DND-41 (cell line): ENCODE data around the gene KERA.

Experiments used
- ATAC-seq: fragments of 200-7000 bp; cut with Tn5 transposase; 3 replicates; pipeline ENCODE4 v1.9.1; 2021; ENCODE audit warnings: low read depth; ENCODE audit not compliant: insufficient read depth
- DNase-seq: peaks from one replicate; pipeline ENCODE4 v3.0.0-alpha.2; 2020
- H2AFZ ChIP-seq: 2 replicates; pipeline ENCODE4 v1.6.0; 2012; ENCODE audit warnings: low read depth, low read length
- H3K27ac ChIP-seq: 2 replicates; pipeline ENCODE4 v1.5.1; 2012; ENCODE audit warnings: low read length, inconsistent platforms
- H3K27me3 ChIP-seq: fragments of 200-600 bp; sonication (generic); 2 replicates; pipeline ENCODE4 v1.6.0; 2012; ENCODE audit warnings: low read length, mild to moderate bottlenecking, inconsistent platforms; ENCODE audit not compliant: insufficient read depth, poor library complexity
- H3K36me3 ChIP-seq: 2 replicates; pipeline ENCODE4 v1.5.1; 2012; ENCODE audit warnings: low read length, inconsistent platforms; ENCODE audit not compliant: insufficient read depth
- H3K4me1 ChIP-seq: 2 replicates; pipeline ENCODE4 v1.5.1; 2012; ENCODE audit warnings: mild to moderate bottlenecking, low read length; ENCODE audit not compliant: insufficient read depth
- H3K4me2 ChIP-seq: 2 replicates; pipeline ENCODE4 v1.6.0; 2012; ENCODE audit warnings: mild to moderate bottlenecking, moderate library complexity, low read length, inconsistent platforms; ENCODE audit not compliant: insufficient read depth
- H3K4me3 ChIP-seq, 2 experiments: fragments of 200-600 bp in 1 of 2; shearing (Covaris generic) in 1 of 2; 2 replicates each; pipeline ENCODE4 v1.5.1; 2012 to 2016; ENCODE audit warnings: inconsistent platforms in 2 of 2, low read length in 2 of 2, mild to moderate bottlenecking in 2 of 2, low read depth in 1 of 2, moderate library complexity in 1 of 2
- H3K79me2 ChIP-seq: 2 replicates; pipeline ENCODE4 v1.6.0; 2012; ENCODE audit warnings: low read length, inconsistent platforms; ENCODE audit not compliant: insufficient read depth
- H3K9ac ChIP-seq: 2 replicates; pipeline ENCODE4 v1.6.0; 2012; ENCODE audit warnings: low read depth, mild to moderate bottlenecking, inconsistent platforms, low read length, moderate library complexity
- H3K9me3 ChIP-seq: 2 replicates; pipeline ENCODE4 v1.5.1; 2012; ENCODE audit warnings: low read length, moderate library complexity, mild to moderate bottlenecking, inconsistent platforms; ENCODE audit not compliant: insufficient read depth, severe bottlenecking
- H4K20me1 ChIP-seq: 2 replicates; pipeline ENCODE4 v1.6.0; 2012; ENCODE audit warnings: low read length; ENCODE audit not compliant: insufficient read depth
- CTCF ChIP-seq: IDR thresholded peaks from 2 replicates; pipeline ENCODE4 v1.5.1; 2012; ENCODE audit warnings: borderline replicate concordance, low read length, moderate library complexity, mild to moderate bottlenecking; ENCODE audit not compliant: poor library complexity, severe bottlenecking; ENCODE audit errors: extremely low read depth
- EZH2 ChIP-seq: IDR thresholded peaks from 3 replicates; pipeline ENCODE4 v1.6.1; 2012; ENCODE audit warnings: borderline replicate concordance, low read depth, mild to moderate bottlenecking, moderate library complexity, low read length, inconsistent platforms; ENCODE audit not compliant: severe bottlenecking

The KERA gene

DNA sequence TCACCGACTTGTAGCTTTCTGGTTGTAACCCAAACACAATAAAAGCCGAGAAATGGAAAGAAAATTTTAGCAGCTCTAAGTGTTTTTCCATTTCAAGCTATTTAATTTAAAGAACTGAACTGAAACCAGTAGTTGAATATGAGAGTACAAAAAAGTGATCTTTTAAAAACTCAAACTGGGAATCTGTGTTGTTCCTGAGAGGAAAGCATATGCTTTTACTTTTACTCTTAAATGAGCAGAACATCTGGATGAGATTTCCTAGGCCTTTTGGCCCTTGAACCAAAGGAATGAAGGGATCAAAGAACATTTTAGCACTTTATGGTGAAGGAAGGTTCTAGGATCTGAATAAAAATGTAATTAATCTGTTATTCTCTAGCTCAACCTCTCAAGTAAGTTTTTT, 1.3 kb downstream of the KERA start:
- Histone ChIP-seq H3K79me2 (no peaks in the 10 kb centered on the region), H3K27ac (no peak overlapping the region), H3K4me3 (no peak overlapping the region), H4K20me1 (no peaks in the 10 kb centered on the region), H3K9ac (no peak overlapping the region), H3K27me3 (no peaks in the 10 kb centered on the region), H3K4me1 (no peaks in the 10 kb centered on the region), H3K9me3 (no peaks in the 10 kb centered on the region), H3K36me3 (no peaks in the 10 kb centered on the region), H3K4me2 (no peak overlapping the region), H2AFZ (no peak overlapping the region)
- DNase-seq (no peak), ATAC-seq (no peak)
- no peak for TF ChIP-seq EZH2
- no peak for TF ChIP-seq CTCF

DNA sequence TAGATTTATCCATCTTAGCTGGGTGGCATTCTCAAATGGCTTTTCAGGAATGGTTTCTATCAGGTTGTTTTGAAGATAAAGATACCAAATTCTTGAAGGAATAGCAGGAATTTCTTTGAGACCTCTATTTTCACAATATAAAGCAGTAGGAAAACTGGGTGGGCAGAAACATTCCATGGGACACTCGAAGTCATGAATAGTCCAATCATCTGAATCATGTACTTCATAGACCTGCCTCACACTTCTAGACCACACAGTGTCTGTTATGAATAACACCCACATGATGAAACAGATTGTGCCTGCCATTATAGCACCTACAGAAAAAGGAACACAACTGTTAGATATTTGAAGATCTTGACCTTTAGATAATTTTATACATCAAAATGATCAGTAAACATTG, 1.8 kb downstream of the KERA start:
- Histone ChIP-seq H2AFZ (no peak overlapping the region), H3K4me3 (no peak overlapping the region), H3K27ac (no peak overlapping the region), H3K4me2 (no peak overlapping the region), H3K36me3 (no peaks in the 10 kb centered on the region), H3K79me2 (no peaks in the 10 kb centered on the region), H4K20me1 (no peaks in the 10 kb centered on the region), H3K27me3 (no peaks in the 10 kb centered on the region), H3K4me1 (no peaks in the 10 kb centered on the region), H3K9me3 (no peaks in the 10 kb centered on the region), H3K9ac (no peak overlapping the region)
- TF ChIP-seq CTCF (no peak), EZH2 (no peak)
- DNase-seq (no peak), ATAC-seq (no peak)

DNA sequence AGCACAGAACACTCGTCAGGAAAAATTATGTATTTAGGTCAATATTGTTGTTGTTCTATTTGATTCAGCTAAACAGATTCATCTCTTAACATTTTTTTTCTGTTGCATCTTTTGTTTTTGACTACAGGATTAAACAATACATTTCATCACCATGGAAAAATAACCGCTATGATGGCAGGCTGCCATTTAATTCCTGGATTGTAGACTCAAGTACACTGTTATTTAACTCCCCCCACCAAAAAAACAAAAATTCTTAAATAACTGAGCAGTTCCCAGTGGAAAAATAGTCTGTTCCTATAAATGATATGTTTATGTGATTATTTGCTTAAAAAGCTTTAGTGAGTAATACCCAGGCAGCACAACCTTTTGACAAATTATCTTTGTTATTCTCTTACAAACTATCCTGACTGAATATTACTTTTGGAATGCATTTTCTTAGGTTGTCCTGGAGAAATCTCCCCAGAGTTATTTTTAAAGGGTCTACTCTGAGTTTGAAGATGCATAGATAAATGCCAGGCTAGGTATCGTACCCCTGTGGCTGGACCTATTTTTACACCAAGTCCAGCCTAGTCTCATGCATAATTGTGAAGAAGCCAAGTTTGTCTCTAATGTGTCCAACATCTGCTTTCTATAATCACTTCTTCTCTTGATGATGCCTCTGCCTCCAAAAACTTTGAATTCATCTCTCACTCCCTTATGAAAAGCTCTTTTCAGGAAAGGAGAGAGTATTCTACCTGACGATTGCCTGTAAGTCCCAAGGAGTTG, 3.7 kb downstream of the KERA start:
- H3K4me3 ChIP-seq = no peak overlapping the region
- no peak overlapping the region for H2AFZ ChIP-seq
- H3K79me2 ChIP-seq = no peaks in the 10 kb centered on the region
- no peaks in the 10 kb centered on the region for H3K36me3 ChIP-seq
- H3K27me3 ChIP-seq = no peaks in the 10 kb centered on the region
- ATAC-seq (no peak), DNase-seq (no peak)
- H3K4me1 ChIP-seq = no peaks in the 10 kb centered on the region
- no peak overlapping the region for H3K27ac ChIP-seq
- no peaks in the 10 kb centered on the region for H4K20me1 ChIP-seq
- no peaks in the 10 kb centered on the region for H3K9me3 ChIP-seq
- no peak overlapping the region for H3K9ac ChIP-seq
- H3K4me2 ChIP-seq = no peak overlapping the region
- no peak for TF ChIP-seq CTCF
- no peak for TF ChIP-seq EZH2
